HG02885 (cell line): ENCODE measurements around the gene BICD1.

Experiments
- ATAC-seq: cut with Tn5 transposase; IDR thresholded peaks from one replicate; pipeline ENCODE4 v1.9.1; 2021; ENCODE audit warnings: mild to moderate bottlenecking; ENCODE audit not compliant: unreplicated experiment, poor library complexity

The BICD1 gene

GRCh38 chr12:32382226-32382625 is 275.6 kb downstream of the BICD1 start:
- no peak for ATAC-seq

GRCh38 chr12:32390572-32391219 is 284.0 kb downstream of the BICD1 start:
- no peak for ATAC-seq

DNA sequence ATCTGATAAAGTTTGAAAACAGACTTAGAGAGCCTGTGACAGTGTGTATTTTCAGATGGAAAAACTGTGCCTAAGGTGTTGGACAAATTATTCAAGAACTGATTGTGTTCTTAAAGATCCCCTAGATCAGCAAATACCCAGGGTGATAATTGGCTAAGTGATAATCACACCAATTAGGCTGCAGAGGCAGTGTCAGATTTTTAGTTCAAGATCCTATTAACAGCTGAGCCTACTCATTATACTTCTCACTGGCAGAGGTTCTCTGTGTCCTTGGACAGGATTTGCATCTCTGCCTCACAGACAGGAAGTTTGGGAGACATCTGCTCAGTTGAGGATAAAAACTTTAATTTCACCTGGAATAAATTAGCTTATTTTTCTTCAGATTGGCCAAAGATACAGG is 288.4 kb downstream of the BICD1 start:
- ATAC-seq: no peak

GRCh38 chr12:32397696-32398095 is 291.0 kb downstream of the BICD1 start:
- no peak for ATAC-seq

- no peak for ATAC-seq
Measured at GRCh38 chr12:32398181-32398580, 291.5 kb downstream of the BICD1 start.

- peak; percentile 3 for ATAC-seq
Measured at GRCh38 chr12:32398816-32399369, 292.2 kb downstream of the BICD1 start.

DNA sequence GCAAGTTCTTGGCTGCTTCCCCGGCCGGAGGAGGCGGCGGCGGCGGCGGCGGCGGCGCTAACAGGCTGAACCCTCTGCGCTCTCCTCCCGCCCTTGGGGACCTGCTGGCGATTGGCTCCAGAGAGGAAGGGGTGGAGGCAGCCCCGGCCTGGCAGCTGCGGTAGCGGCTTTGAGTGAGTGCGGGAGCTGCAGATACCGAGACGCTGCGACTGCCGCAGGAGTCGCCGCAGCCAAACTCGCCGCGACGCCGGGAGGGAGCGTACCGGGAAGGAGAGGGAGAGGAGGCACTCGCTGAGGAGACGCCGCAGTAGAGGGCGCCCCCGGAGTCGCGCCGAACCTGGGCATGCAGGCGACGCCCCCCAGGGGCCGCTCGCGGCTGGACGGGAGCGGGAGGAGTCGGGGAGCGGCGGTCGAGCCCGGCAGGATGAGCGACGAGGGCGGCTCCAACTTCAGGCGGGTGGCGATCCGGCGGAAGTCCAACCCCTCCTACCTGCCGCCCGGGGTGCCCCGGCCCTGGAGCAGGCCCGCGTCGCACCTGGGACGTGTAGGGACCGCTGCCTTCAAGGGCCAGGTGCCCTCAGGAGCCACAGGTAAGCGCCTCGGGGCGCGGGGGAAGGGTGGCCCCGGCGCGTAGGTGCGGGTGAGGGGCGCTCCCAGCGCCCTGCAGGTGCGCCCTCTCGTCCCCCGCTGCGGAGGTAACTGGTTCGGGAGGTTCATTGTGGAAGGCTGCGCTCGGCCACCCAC is 292.9 kb downstream of the BICD1 start, which contains the start of gene FGD4:
Gene FGD4, plus strand, starts transcription at position 189 of the 744 bp plus-strand sequence.
- peak; percentile 88 for ATAC-seq

- ATAC-seq: no peak
Measured at GRCh38 chr12:32400114-32400672, 293.5 kb downstream of the BICD1 start.

GRCh38 chr12:32400866-32401265 is 294.2 kb downstream of the BICD1 start:
- no peak for ATAC-seq

DNA sequence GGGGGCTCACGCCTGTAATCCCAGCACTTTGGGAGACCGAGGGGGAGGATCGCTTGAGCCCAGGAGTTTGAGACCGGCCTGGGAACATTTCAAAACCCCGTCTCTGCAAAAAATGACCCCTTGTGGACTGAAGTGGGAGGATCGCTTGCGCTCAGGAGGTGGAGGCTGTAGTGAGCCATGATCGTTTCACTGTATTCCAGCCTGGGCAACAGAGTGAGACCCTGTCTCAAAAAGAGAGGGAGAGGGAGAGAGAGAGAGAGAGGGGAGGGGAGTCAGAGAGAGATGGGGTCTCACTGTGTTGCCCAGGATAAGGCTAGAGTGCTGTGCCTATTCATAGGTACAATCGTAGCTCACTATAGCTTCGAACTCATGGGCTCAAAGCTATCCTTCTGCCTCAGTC is 295.5 kb downstream of the BICD1 start:
- no peak for ATAC-seq

GRCh38 chr12:32402946-32403345 is 296.3 kb downstream of the BICD1 start:
- no peak for ATAC-seq

- no peak for ATAC-seq
Measured at GRCh38 chr12:32407795-32408194, 301.1 kb downstream of the BICD1 start.

DNA sequence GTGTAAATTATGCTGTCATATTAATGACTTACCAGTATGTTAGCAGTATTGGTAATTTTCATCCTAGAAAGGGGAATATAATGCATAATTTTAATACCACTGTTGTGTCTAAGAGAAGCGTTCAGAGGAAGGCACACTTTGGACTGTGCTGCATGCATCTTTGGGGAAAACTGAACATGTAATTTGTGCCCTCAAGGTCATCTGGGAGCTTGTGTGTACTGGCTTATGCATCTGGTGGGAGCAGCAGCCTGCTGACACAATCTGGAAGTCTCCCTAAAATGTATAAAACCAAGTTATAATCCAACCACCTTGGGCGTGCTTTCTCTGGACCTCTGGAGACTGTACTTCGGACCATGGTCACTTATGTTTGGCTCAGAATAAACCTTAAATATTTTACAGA is 306.8 kb downstream of the BICD1 start:
- no peak for ATAC-seq

DNA sequence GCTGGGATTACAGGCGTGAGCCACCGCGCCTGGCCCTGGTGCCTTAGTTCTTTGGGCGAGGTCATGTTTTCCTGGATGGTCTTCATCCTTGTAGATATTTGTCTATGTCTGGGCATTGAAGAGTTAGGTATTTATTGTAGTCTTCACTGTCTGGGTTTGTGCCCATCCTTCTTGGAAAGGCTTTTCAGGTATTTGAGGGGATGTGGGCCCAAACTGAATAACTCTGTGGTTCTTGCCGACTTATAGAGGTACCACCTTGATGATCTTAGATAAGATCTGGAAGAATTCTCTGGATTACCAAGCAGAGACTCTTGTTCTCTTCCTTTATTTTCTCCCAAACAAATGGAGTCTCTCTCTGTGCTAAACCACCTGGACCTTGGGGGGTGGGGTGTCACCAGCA is 311.6 kb downstream of the BICD1 start:
- no peak for ATAC-seq

- ATAC-seq: no peak
Measured at GRCh38 chr12:32418903-32419519, 312.4 kb downstream of the BICD1 start.

- peak; percentile 82 for ATAC-seq
Measured at GRCh38 chr12:32419520-32419960, 312.9 kb downstream of the BICD1 start.

DNA sequence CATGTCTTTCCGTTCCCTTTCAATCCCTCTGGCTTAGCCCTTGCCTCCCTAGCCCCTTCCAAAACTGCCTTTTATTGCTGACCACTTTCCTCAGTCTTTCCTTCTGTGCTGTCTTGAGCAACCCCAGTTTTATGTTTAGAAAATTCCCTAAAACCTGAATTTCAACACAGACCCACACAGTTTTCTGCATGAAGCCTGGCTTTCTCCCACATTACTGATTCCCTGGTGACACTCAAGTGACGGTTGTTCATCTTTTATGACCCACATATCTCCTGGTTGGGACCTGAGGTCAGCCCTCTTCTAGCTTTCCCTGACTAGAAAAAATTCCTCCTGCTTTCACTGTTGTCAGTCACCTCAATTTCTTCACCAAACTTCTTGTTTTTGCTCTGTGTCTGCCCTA is 313.7 kb downstream of the BICD1 start:
- ATAC-seq: no peak

DNA sequence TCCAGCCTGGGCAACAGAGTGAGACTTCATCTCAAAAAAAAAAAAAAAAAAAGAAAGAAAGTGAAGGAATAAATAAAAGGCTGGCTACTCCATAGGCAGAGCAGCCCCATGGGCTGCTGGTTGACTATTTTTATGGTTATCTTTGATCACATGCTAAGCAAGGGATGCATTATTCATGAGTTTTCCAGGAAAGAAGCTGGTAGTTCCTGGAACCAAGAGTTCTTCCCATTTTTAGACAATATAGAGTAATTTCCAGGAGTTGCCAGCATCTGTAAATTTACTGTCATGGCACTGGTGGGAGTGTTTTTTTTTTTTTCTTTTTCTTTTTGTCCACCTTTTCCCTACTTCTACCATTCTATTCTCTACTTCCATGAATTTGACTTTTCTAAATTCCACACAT is 316.9 kb downstream of the BICD1 start:
- no peak for ATAC-seq

DNA sequence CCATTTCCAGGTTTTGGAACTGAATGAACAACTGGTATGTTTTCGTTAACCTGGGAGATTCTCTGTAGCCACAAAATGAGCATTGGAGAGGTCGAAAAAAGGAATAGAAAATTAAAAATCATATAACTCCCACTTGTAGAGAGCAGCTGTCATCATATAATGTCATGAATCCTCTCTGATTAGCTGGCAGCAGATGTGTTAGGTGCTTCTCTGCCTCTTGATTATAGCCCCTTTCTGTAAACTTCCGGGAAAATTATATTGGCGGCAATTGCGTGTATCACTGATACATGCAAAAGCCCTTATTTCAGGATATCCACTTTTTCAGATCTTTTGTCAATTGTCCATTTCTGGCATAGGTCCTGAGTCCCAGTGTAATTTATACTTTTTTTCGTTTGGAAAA is 324.4 kb downstream of the BICD1 start:
- ATAC-seq: no peak
